Esophagus squamous epithelium (tissue), 5 donors: ENCODE measurements around the gene NCKAP5. TPM values are rescaled to one million over a fixed set of nuclear protein-coding genes. Genes with fewer than 3 reads are reported as not detected.

Experiments used
- DNase-seq: peaks from one replicate; lab custom pipeline; 2025; lab: John Stamatoyannopoulos, UW
- H3K27ac ChIP-seq, 4 donors: fragments of 200-600 bp; sonication (generic); one replicate each; pipeline ENCODE4 v1.5.1; 2016 to 2019; ENCODE audit warnings: mild to moderate bottlenecking in 1 of 4
- H3K27me3 ChIP-seq, 4 donors: fragments of 200-600 bp; sonication (generic); 1 replicate in 3 of 4; 2 replicates in 1 of 4; pipeline versions ENCODE4 v1.5.1 to v1.6.0; 2017 to 2021; ENCODE audit warnings: antibody characterized with exemption in 1 of 4
- H3K36me3 ChIP-seq, 3 donors: fragments of 200-600 bp; sonication (generic); one replicate each; pipeline ENCODE4 v1.5.1; 2016 to 2019
- H3K4me1 ChIP-seq, 3 donors: fragments of 200-600 bp; sonication (generic); one replicate each; pipeline ENCODE4 v1.5.1; 2017 to 2019
- H3K4me3 ChIP-seq, 4 donors: fragments of 200-600 bp; sonication (generic); 1 replicate in 3 of 4; 2 replicates in 1 of 4; pipeline ENCODE4 v1.5.1; 2016 to 2019; ENCODE audit warnings: mild to moderate bottlenecking in 2 of 4, moderate library complexity in 1 of 4
- H3K9me3 ChIP-seq, 3 donors: fragments of 200-600 bp; sonication (generic); one replicate each; pipeline ENCODE4 v1.5.1; 2016 to 2019
- CTCF ChIP-seq, 6 experiments: fragments of 450-650 bp in 4 of 6; fragments of 200-600 bp in 2 of 6; sonication (generic) in 2 of 6; IDR thresholded peaks; one replicate each; pipeline ENCODE4 v1.5.1; 2016 to 2019; ENCODE audit warnings: antibody characterized with exemption in 6 of 6, mild to moderate bottlenecking in 4 of 6, moderate library complexity in 4 of 6
- POLR2A ChIP-seq, 4 donors: fragments of 450-650 bp; IDR thresholded peaks; one replicate each; pipeline ENCODE4 v1.6.1; 2017; ENCODE audit warnings: antibody characterized with exemption in 4 of 4, mild to moderate bottlenecking in 4 of 4, moderate library complexity in 3 of 4
- WGBS, 2 donors: methylation state at CpG; one replicate each; pipeline ENCODE4 v1.1.5; 2018; 5-methylcytosine and 5-hydroxymethylcytosine counted together
- intact Hi-C: fragments of 100-400 bp; cut with DNase I; formaldehyde crosslinking; loops from one replicate; pipeline ENCODE4 v1.15.0; 2022
- total RNA-seq, 4 donors: library from RNA; depleted of rRNA; stranded (reverse); fragments of >200 nt; gene quantifications; one replicate each; pipeline ENCODE4 v1.1.0, GENCODE V29; 2016
- donor health status: DM: yes; HTN: yes; CAD: no.

NCKAP5 gene
- total RNA-seq, 4 donors from 2014 or later: 4.5 to 6.9 (median 5.3) TPM

GRCh38 chr2:133240491-133241223, 327.6 kb downstream of the NCKAP5 start:
- Histone ChIP-seq H3K4me3 (peak overlapping the region in 2 of 4 donors; percentile 4 to 19), H3K27me3 (no peaks in the 10 kb centered on the region), H3K36me3 (no peaks in the 10 kb centered on the region), H3K4me1 (peaks cover 0 to 5% (median 0%) of the 10 kb centered on the region in 3 donors), H3K9me3 (no peaks in the 10 kb centered on the region), H3K27ac (peak overlapping the region in 3 of 4 donors; percentile 2 to 57 (median 32))
- intact Hi-C loops: no loop called here
- no peak for DNase-seq
- TF ChIP-seq POLR2A (IDR thresholded peaks at IDR 0.05) (no peak), CTCF (IDR thresholded peaks at IDR 0.05) (no peak)
- WGBS, 2 donors: 40 to 59% methylated on average over 5 of the region's 5 CpGs

DNA sequence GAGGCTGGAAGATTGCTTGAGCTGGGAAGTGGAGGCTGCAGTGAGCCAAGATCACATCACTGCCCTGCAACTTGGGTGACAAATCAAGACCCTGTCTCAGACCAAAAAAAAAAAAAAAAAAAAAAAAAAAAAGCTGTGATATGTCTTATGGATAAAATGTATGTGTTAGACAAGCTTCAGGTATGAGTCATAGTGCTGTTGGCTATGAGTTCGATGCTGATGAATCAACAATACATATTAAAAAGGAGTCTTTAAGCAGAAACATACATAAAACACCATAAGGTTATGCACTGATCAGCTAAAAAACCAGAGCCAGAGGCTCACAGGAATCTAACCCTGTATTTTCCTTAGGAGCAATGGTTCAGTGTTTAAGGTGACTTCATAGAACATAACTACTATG, 332.3 kb downstream of the NCKAP5 start:
- 32 to 40% methylated on average over 1 of the region's 1 CpG for WGBS, 2 donors
- no peak for DNase-seq
- Histone ChIP-seq H3K4me3 (no peak overlapping the region), H3K27me3 (no peaks in the 10 kb centered on the region), H3K9me3 (no peaks in the 10 kb centered on the region), H3K36me3 (no peaks in the 10 kb centered on the region), H3K27ac (no peak overlapping the region), H3K4me1 (peaks cover 0 to 13% (median 0%) of the 10 kb centered on the region in 3 donors)
- intact Hi-C loops: no loop called here
- TF ChIP-seq POLR2A (IDR thresholded peaks at IDR 0.05) (no peak), CTCF (IDR thresholded peaks at IDR 0.05) (no peak)

GRCh38 chr2:133232556-133232955, 335.7 kb downstream of the NCKAP5 start:
- Histone ChIP-seq H3K4me3 (no peak overlapping the region), H3K4me1 (peaks cover 0 to 7% (median 0%) of the 10 kb centered on the region in 3 donors), H3K36me3 (no peaks in the 10 kb centered on the region), H3K27ac (no peak overlapping the region), H3K9me3 (no peaks in the 10 kb centered on the region), H3K27me3 (no peaks in the 10 kb centered on the region)
- intact Hi-C loops: no loop called here
- TF ChIP-seq CTCF (IDR thresholded peaks at IDR 0.05) (no peak), POLR2A (IDR thresholded peaks at IDR 0.05) (no peak)
- WGBS, 2 donors: 23 to 58% methylated on average over 1 of the region's 1 CpG
- no peak for DNase-seq

GRCh38 chr2:133231264-133231663, 337.0 kb downstream of the NCKAP5 start:
- DNase-seq: no peak
- WGBS, 2 donors: 81 to 92% methylated on average over 1 of the region's 1 CpG
- Histone ChIP-seq H3K9me3 (no peaks in the 10 kb centered on the region), H3K27ac (no peak overlapping the region), H3K4me1 (peaks cover 0 to 7% (median 0%) of the 10 kb centered on the region in 3 donors), H3K36me3 (no peaks in the 10 kb centered on the region), H3K4me3 (no peak overlapping the region), H3K27me3 (no peaks in the 10 kb centered on the region)
- intact Hi-C loops: no loop called here
- no peak for TF ChIP-seq POLR2A (IDR thresholded peaks at IDR 0.05)
- no peak for TF ChIP-seq CTCF (IDR thresholded peaks at IDR 0.05)

GRCh38 chr2:133229974-133230373, 338.3 kb downstream of the NCKAP5 start:
- 90 to 94% methylated on average over 1 of the region's 1 CpG for WGBS, 2 donors

More at GRCh38 chr2:133229974-133230373, 338.3 kb downstream of the NCKAP5 start:
- H3K4me3 ChIP-seq: no peak overlapping the region
- intact Hi-C loops: no loop called here
- H3K27me3 ChIP-seq: no peaks in the 10 kb centered on the region
- peaks cover 0 to 7% (median 0%) of the 10 kb centered on the region in 3 donors for H3K4me1 ChIP-seq
- no peak overlapping the region for H3K27ac ChIP-seq
- H3K9me3 ChIP-seq: no peaks in the 10 kb centered on the region
- no peak for DNase-seq
- no peaks in the 10 kb centered on the region for H3K36me3 ChIP-seq
- TF ChIP-seq POLR2A (IDR thresholded peaks at IDR 0.05) (no peak), CTCF (IDR thresholded peaks at IDR 0.05) (no peak)
